H1 (cell line): ENCODE data around the gene ZDHHC5. TPM values are rescaled to one million over a fixed set of nuclear protein-coding genes. Genes with fewer than 3 reads are reported as not detected.

Source experiments
- CBX8 ChIP-seq: fragments of 300-800, 300-1000 bp; sonication (generic); IDR thresholded peaks from 2 replicates; pipeline ENCODE4 v1.7.1; 2016; ENCODE audit warnings: low read depth, low read length, borderline replicate concordance
- CEBPB ChIP-seq: IDR thresholded peaks from 2 replicates; pipeline ENCODE4 v1.6.1; 2012; ENCODE audit warnings: low read depth, low read length
- CHD2 ChIP-seq: IDR thresholded peaks from 2 replicates; pipeline ENCODE4 v1.6.1; 2012; ENCODE audit warnings: low read length, improper control_type of control experiment
- CHD7 ChIP-seq: fragments of 300-600 bp; sonication (generic); IDR thresholded peaks from 2 replicates; pipeline ENCODE4 v1.7.1; 2012; ENCODE audit warnings: low read length, moderate library complexity, mild to moderate bottlenecking, inconsistent platforms; ENCODE audit not compliant: insufficient replicate concordance
- E2F6 ChIP-seq: IDR thresholded peaks from 2 replicates; pipeline ENCODE4 v1.6.1; 2012; ENCODE audit warnings: inconsistent platforms
- GABPA ChIP-seq: IDR thresholded peaks from 2 replicates; pipeline ENCODE4 v1.6.1; 2011; ENCODE audit warnings: mild to moderate bottlenecking, low read length, moderate library complexity, borderline replicate concordance; ENCODE audit not compliant: insufficient read depth
- GTF2F1 ChIP-seq: IDR thresholded peaks from 2 replicates; pipeline ENCODE4 v1.6.1; 2012; ENCODE audit warnings: low read depth, low read length, improper control_type of control experiment, borderline replicate concordance
- POLR2A ChIP-seq, 2 experiments: IDR thresholded peaks; 1 replicate in 1 of 2; 2 replicates in 1 of 2; pipeline ENCODE4 v1.6.1; 2011; ENCODE audit warnings: low read depth in 2 of 2, low read length in 2 of 2, mild to moderate bottlenecking in 2 of 2; ENCODE audit errors: control extremely low read depth in 1 of 2
- RXRA ChIP-seq: IDR thresholded peaks from 2 replicates; pipeline ENCODE4 v1.6.1; 2011; ENCODE audit warnings: low read depth, mild to moderate bottlenecking, low read length, moderate library complexity; ENCODE audit not compliant: insufficient read depth
- SIRT6 ChIP-seq: IDR thresholded peaks from one replicate; pipeline ENCODE4 v1.7.1; 2012; ENCODE audit warnings: low read length, inconsistent platforms
- polyA plus RNA-seq, 7 experiments: library from polyadenylated mRNA; depleted of rRNA in 3 of 7; stranded (reverse) in 5 of 7; unstranded in 2 of 7; fragments of >200 nt in 5 of 7; fragments of 200-250 nt in 2 of 7; gene quantifications; 1 replicate in 5 of 7; 2 replicates in 1 of 7; 4 replicates in 1 of 7; pipeline versions ENCODE4 v1.2.1 to v1.2.3, GENCODE V29; 2011 to 2013; ENCODE audit warnings: missing spikeins in 2 of 7, mixed read lengths in 2 of 7
- total RNA-seq: library from RNA; stranded (reverse); fragmentation: NEBNext Ultra II Directional; extraction: Animal tissue kit (Norgen Biotek cat#: 25700); gene quantifications from 2 replicates; pipeline ENCODE4 v1.2.1, GENCODE V29; 2021

Gene ZDHHC5
- total and polyA plus RNA-seq, 2 of the 8 experiments (the other 6 are each of a cell fraction or from before 2014, with no cell fraction given) = 40.0 to 56.3 TPM

GRCh38 chr11:57649826-57650738 lies 17.8 kb upstream of the ZDHHC5 start, which contains the start of gene YPEL4 (continued):
- TF ChIP-seq CHD7 (no peak), GTF2F1 (no peak), E2F6 (no peak), SIRT6 (peak; percentile 66), GABPA (no peak), CBX8 (no peak), CEBPB (no peak), CHD2 (no peak), POLR2A (IDR thresholded peaks at IDR 0.05; ENCODE audit: control extremely low read depth in 1 of 2, low read depth in 2 of 2, low read length in 2 of 2) (peak; percentile 36 to 75), RXRA (no peak)
